GM19328 (cell line): ENCODE data around the gene MRPS27.

Experiments
- ATAC-seq: cut with Tn5 transposase; IDR thresholded peaks from one replicate; pipeline ENCODE4 v1.9.1; 2021; ENCODE audit warnings: mild to moderate bottlenecking, moderate library complexity; ENCODE audit not compliant: unreplicated experiment

The MRPS27 gene

GRCh38 chr5:72266862-72267261 lies 53.2 kb downstream of the MRPS27 start:
- no peak for ATAC-seq

GRCh38 chr5:72265032-72265877 lies 54.8 kb downstream of the MRPS27 start:
- no peak for ATAC-seq

DNA sequence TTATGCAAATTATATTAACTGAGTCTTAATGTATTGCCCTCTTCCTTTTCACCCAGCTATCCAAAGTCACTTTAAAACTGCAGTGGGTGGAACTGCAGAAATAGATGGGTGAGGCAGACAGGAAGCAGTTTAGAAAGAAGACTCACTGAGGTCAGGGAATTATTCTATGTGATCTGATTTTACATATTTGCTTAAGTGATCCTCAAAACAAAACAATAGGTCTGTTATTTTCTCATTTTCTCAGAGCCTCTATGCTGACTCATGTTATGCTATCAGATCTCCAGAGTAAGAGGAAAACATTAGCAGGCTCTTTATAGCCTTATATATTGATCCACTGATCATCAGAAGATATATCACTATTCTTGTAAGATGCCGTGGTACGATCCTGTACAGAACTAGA lies 63.5 kb downstream of the MRPS27 start:
- no peak for ATAC-seq

DNA sequence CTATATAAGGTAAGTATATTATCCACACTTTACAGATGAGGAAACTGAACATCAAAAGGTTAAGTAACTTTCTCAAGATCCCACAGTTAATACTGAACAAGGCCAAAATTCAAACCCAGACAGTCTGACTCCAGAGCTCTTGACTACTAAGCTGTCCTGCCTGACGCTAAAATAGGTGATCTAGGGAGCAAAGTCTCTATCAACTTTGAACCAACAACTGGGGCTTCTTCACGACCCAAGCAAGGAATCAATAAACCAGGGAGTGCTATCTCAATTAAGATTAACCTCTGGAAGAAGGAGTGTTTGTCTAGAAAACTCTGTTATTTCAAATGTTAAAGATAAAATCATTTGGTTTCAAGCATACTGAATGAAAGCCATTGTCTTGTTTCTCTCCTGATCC lies 64.4 kb downstream of the MRPS27 start:
- no peak for ATAC-seq

GRCh38 chr5:72255237-72255636 lies 64.8 kb downstream of the MRPS27 start:
- no peak for ATAC-seq

GRCh38 chr5:72252574-72253155 lies 67.4 kb downstream of the MRPS27 start:
- ATAC-seq, result no peak

- no peak for ATAC-seq
These were observed 68.0 kb downstream of the MRPS27 start for GRCh38 chr5:72252008-72252407.

DNA sequence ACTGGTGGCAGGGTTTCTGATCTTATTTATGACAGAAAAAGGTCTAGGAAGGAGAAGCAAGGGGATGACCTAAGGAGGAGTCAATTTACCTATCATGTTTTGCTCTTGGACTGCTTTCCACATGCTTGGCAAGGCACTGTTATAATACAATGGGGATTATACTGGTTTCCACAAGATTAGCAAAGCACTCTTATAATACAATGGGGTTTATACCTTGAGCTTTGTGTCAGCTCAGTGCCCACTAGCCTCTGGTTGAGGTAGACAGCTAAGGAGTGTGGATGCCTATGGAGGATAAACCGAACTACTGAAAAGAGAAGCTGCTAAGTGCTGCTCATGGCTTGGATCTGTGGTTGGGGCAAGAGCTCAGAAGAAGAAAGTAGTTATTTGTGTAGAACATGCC lies 68.7 kb downstream of the MRPS27 start:
- ATAC-seq, result no peak

DNA sequence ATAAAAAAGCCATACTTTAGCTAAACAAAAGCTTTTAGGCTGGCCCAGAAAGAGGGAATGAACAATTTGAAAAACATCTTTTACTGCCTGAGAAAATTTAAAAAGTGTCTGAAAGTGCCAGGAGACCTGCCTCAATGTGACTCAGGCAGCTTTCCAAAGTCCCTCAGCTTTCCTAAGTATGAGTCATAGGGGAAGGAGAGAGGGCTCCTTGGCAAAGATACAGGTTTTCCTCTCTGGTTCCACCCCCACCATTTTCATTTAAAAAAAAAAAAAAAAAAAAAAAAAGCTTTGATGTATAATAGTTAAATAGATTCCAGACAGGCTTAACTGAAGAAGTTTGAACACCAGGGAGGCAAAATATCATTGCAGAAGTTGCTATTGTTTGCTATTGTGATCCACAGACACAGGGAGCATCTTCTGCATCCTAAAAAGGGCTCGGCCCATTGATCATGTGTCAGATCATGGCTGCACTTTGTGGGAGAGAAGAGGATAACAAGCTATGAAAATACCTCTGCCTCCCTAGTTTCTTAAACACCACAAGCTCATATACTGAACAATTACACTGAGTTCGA lies 71.5 kb downstream of the MRPS27 start:
- no peak for ATAC-seq

DNA sequence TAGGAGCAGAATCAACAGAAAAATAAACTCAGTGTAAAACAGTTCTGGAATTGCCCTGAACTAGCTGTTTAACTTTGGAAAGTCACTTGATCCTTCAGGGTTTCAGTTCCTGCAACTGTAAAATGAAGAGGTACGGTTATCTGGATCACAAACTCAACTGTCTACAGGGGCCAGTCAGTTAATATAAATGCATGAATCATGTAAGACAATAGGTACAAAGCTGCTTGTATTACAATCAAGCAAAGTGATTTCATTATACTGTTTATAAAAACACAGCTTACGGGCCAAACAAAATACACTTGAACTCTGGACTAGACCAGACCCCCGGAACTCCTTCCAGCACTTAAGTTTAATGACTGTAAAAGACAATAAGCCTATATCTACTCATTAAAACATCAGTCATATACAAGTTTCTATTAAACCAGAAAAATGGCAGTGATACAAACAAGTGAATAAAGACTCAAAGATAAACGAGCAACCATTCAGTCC lies 73.0 kb downstream of the MRPS27 start:
- no peak for ATAC-seq

GRCh38 chr5:72245951-72246532 lies 74.0 kb downstream of the MRPS27 start:
- ATAC-seq, result no peak

DNA sequence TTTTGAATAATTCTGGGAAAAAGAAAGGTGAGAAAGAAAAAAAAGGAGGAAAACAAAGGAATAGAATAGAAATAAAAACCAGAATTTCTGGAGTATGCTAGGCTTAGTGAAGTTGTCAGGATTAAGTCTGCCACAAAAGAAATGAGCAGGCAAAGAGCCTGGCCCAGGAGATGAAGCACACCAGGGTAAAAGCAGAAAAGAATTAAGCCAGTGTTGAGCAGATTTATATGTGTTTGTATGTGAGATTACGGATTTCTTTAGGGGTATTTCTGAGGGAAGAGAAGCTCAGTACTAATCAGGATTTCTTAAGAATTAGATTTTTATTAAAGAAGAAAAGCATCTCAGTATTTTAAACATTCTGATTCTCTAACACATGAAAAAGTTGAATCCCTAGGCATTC lies 74.5 kb downstream of the MRPS27 start:
- no peak for ATAC-seq

DNA sequence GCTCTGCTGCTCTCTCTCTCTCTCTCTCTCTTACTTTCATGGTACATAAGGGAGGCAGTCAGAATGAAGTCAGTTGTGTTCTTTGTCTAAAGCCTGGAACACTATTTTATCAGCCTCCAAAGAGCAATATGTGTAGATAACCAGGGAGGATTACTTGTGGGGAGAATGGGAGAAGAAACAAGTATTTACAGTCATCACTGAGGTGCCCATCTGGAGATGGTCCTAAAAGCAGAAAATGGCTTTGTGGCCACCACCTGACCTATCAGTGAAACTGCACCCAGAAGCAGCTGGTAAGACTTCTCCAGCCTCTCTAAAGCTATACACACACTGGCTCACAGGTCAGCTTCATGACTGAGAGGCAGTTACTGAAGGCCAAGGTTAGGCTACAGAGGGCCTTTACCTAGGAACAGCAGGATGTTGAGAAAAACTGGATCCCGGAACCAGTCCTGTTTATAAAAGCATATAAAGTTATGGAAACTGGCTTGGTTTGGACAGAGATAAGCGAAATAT lies 75.1 kb downstream of the MRPS27 start:
- ATAC-seq, result peak; percentile 72

DNA sequence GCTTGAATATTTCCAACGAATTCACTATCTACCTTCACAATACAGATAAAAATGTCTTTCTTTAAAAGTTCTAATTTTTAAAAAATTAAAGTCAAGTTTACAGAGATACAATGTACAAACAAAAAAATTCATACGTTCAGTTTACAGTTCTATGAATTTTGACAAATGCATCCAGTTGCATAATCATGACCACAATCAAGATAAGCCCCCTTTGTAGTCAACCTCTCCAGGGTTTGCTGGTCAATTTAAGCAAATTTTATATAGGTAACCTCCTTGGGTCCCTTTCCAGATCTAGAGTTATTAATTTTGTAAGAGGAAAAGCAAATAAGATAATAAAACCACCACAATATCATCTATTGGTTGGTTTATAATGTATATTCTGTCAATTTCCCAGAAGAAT lies 76.3 kb downstream of the MRPS27 start:
- no peak for ATAC-seq

DNA sequence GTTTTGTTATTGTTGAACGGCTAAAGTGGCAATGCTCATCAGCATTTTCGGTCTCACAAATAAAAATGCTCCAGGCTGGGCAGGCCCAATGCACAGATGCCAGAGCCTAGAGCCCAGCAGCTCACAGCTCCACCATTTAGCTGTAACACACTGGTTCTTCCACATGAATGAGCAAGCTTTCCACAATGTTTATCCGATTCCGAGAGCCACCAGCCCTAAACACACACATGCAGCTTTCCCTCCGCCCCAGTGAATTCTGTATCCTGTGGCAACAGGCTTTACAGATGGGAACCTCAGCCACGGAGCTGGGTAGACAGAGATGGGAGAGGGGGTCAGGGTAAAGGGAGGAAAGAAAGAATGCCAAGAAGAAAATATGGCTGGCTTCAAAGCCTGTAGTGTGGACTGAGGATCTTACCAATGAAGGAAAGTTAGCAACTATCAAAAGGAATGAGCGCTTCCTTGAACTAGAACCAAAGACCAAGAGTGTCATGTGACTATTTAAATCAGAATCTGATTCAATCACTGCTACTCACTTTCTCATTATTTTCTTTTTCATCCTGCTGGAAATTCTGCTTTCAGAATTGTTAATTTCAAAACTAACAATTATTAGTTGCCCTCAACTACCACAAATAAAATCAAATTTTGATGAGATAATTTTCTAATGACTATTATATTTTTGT lies 77.1 kb downstream of the MRPS27 start:
- ATAC-seq, result no peak

GRCh38 chr5:72241346-72242003 lies 78.6 kb downstream of the MRPS27 start:
- no peak for ATAC-seq

DNA sequence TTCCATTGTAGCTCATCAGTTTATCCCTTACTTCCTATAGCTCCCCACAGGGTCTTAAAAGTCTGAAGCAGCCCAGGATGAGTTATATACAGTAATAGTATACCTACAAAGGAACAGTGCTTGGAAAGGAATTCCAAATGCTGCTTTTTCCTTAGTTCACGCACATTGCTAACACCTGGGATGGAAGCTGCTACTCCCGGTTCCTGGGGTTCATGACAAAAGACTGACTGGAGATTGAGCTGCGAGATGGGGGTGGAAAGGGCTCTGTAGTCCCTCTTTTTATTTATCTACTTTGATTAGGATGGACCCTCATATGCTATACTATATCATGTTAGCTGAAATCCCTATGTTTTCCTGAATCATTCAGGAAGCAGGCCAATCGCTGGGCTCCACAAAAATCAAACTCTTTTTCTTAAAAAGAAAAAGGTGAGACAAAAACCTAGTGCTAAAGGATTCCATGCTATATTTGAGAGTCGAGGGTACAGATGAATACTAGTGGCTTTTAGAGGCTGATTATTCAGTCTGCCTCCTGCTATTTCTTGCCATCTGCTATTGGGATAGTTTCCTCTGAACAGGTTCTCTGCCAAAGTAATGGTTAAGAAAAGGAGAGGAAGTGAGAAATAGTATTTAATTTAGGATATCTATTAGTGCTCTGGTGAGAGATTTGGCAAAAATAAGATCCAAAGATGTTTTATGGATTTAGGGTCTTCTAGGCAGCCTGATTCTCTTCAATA lies 81.2 kb downstream of the MRPS27 start:
- no peak for ATAC-seq

DNA sequence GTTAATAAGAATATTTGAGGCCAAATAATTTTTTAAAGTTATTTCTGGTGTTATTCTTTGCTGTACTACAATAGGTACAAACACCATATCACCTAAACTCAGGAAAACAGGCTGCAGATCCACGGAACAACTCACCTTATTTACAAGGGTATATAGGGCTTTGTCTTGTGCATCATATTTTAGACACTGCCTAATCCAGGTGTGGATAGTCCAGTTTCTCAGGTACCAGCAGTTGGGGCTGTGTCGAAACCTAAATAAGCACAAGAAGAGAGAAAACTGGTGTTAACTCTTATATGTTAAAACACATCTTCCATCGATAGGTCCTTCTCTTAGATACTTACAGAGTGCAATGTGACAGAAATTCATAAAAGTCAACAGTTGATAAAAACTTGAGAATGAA lies 82.2 kb downstream of the MRPS27 start:
- ATAC-seq, result no peak

DNA sequence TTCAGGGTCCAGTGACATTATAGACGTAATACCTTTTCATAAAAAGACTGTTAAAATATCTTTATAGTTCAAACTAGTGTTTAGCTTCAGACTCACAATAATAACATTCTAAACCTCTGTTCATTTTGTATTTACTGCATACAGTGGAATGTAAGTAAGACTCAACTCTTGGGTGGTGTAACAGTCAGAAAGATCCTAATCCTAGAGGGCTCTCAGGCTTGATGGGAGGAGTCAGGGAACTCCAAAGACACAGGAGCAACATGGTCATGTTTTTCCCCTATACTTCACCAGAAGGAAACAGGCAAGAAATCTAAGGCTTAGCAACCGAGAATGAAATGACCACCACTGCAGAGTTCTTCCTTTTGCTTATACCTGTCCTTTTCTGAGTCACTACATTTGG lies 82.6 kb downstream of the MRPS27 start:
- ATAC-seq, result no peak

DNA sequence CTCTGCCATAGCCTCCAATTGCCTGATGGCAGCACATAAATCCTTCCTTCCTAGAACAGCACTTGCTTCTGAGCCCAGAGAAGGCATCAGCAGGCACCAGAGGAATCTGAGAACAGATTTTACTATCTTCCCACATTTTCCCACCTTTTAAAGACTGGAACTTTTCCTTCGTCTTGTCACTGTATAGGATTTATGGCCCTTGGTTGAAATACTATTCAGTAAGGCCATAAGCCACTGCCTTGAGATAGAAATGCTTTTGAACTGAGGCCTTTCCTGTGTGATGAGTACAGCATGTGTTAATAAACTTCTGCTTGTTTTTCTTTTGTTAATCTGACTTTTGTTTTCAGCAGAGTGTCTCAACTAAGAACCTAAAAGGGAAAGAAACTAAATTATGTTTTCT lies 84.3 kb downstream of the MRPS27 start:
- no peak for ATAC-seq
